GM21390 (cell line): Measurements from ENCODE around the gene UBA1.
"Not testable (repeated sequence)": the region's sequence is repeated elsewhere in the genome, so short reads cannot be mapped to it uniquely, and the experiment has no call there.

ENCODE experiments used
- ATAC-seq: cut with Tn5 transposase; IDR thresholded peaks from one replicate; pipeline ENCODE4 v1.9.1; 2021; ENCODE audit not compliant: unreplicated experiment

The UBA1 gene

GRCh38 chrX:47247999-47248320 lies 54.3 kb downstream of the UBA1 start:
- ATAC-seq, result no peak

GRCh38 chrX:47248576-47248975 lies 54.9 kb downstream of the UBA1 start:
- no peak for ATAC-seq

GRCh38 chrX:47250017-47250347 lies 56.4 kb downstream of the UBA1 start:
- ATAC-seq, result no peak

GRCh38 chrX:47257620-47258019 lies 64.0 kb downstream of the UBA1 start:
- ATAC-seq, result not testable (repeated sequence)
